Measurements from ENCODE around the gene HOTAIR.

Gene HOTAIR

DNA sequence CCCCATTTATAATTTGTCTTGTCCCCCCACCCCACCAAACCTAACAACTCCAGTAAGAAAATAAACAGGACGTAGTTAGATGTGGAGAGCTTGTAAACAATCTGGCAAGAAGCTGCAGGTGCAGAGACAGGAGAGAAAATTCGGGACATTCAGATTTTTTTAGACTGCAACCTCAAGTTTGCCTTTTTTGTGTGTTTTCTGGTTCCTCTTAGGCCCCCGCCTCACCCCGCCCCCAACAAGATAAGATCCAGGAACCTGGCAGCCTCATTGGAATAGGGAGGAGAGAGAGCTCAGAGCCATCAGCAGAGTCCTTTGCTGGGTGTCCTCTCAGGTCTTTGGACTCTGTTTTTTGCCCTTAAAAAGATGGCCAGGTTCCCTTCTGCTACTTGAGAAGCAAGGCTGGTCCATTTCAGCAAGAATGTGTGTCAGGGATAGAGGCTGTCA lies 13.1 kb upstream of the HOTAIR start:
- no peak for DNase-seq (ENCODE audit: low spot score)

DNA sequence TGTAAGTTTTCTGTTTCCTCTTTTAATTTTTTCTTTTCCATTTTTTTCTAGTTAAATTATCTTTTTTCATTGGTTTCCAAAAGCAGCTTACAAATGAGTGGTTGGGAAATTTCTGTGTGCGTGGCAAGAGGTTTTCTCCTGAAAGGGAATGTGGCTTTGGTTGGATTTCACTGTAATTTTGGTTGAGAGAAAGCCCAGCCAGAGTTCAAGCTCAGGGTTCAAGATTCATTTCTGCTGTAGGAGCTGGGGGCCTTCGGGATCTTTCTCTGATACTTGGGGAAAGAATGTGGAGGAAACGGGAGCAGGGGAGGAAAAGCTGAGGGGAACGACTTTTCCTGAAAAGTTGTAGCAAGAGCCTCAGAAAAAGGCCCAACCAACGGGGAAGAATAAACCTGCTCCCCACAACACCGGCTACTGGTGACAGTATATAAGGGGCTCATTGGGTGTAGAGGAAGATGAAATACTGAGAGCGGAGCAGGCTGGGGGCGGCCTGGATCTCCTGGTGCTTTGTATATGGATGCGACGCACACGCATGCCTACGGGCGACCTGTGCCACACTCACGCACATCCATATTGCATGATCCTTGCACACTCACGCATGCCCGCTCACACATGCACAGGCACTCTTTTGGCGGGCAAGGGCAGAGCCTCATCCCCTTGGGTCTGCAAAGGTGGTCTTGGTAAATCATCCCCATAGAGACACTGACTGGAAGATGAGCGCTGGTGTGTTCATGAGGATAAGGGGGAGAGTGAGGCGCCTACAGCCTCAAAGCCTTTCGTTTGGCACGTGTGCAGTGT lies 12.1 kb upstream of the HOTAIR start:
- DNase-seq (ENCODE audit: low spot score) = no peak

DNA sequence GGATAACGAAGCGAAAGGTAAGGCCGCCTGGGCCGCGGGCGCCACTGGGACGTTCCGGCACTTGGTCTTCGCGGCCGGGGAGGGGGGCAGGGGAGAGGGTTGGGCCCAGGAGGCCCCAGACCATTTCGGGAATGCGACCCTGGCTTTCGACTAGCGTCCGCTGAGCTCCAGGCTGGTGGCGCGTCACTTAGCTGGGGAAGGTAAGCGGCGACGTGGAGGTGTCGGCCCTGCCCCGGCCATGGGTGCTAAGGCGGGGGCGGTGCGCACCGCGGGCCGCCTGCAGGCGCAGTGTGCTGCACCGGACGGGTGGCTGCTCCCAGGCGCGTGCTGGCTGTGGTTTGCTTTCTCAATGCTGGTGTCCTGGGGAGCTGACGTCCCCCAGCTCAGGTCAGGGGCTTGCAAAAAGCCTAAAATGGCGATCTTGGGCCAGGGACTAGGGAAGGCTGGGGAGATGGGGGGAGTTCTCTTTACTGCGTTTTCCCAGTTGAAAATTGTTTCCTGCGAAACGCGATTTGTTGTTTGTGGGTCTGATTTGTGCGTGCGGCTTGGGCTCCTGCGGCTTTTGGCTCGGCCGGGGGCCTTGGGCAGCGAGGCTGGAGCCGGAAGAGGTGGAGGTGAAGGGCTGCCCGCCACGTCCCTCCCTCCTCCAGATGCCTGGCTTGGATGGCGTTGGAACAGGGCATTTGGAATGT lies 11.4 kb upstream of the HOTAIR start:
- no peak for DNase-seq (ENCODE audit: low spot score)

DNA sequence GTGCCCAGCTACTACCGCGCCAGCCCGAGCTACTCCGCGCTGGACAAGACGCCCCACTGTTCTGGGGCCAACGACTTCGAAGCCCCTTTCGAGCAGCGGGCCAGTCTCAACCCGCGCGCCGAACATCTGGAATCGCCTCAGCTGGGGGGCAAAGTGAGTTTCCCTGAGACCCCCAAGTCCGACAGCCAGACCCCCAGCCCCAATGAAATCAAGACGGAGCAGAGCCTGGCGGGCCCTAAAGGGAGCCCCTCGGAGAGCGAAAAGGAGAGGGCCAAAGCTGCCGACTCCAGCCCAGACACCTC lies 10.9 kb upstream of the HOTAIR start:
- DNase-seq (ENCODE audit: low spot score) = no peak

DNA sequence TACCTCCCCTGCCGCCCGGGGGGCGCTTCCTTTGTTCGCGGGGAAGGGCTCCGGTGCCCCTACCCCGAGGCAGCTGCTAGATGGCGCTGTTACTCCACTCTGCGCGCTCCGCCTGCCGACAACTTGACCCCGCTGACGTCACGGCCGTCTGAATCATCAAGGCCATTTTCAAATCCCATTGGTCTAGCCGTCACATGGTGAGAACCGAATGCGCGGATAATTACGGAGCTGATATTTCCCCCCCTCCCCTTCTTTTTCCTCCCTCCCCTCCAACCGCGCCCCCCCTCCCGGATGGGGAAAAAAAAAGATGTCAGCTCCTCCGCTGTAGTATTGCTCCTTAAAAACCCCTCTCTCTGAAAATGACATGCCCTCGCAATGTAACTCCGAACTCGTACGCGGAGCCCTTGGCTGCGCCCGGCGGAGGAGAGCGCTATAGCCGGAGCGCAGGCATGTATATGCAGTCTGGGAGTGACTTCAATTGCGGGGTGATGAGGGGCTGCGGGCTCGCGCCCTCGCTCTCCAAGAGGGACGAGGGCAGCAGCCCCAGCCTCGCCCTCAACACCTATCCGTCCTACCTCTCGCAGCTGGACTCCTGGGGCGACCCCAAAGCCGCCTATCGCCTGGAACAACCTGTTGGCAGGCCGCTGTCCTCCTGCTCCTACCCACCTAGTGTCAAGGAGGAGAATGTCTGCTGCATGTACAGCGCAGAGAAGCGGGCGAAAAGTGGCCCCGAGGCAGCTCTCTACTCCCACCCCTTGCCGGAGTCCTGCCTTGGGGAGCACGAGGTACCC lies 10.3 kb upstream of the HOTAIR start, which contains the start of gene HOXC10:
Gene HOXC10, plus strand, starts transcription at position 246 of the 791 bp plus-strand sequence. Its CDS starts 114 bp downstream, at position 360.
- DNase-seq (ENCODE audit: low spot score) = peak; percentile 92

DNA sequence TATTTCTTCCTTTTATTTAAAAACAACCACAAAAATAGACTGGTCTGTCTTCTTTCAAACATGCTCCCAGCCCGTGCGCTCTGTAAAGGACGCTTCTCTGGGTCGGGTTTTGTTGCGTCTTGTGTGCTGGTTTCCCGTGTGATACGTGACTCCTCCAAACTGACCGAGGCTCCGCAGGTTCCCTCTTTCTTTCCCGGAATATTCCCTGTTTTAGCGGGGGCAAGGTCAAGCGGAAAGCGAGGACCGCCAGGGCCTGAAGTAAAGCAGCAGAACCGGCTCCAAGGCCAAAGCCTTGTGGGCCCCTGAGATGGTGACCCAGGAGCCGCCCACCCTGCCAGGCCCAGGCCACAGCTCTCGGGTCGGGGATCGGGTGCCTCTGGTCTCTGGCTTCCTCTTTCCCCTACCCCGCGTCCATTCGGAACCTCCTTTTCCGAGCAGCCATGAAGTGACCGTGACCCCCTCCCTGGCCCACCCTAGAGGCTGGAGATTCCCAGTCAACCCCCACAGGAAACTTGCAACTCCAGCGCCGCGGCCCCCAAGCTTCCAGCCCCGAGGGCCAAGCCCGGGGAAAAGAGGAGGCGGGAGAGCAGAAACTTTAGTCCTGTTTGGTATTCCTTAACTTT lies 9.3 kb upstream of the HOTAIR start:
- no peak for DNase-seq (ENCODE audit: low spot score)

DNA sequence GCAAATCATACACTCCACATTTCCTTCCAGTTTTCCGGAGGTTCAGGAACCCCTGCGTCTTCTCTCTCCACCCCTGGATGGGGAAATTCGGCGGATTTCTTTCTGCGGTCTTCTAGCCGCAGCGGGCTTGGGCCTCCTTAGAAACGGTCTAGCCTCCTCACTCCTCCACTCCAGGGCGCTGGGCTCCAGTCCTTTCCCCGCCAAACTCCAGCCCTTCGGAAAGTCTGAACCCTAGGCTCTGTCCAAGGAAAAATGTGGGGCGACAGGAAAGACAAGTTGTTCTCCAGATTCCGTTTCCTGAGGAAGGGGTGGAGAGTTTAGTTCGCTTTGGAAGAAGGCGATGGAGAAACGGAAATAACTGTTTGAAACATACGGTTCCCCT lies 8.8 kb upstream of the HOTAIR start:
- no peak for DNase-seq (ENCODE audit: low spot score)

DNA sequence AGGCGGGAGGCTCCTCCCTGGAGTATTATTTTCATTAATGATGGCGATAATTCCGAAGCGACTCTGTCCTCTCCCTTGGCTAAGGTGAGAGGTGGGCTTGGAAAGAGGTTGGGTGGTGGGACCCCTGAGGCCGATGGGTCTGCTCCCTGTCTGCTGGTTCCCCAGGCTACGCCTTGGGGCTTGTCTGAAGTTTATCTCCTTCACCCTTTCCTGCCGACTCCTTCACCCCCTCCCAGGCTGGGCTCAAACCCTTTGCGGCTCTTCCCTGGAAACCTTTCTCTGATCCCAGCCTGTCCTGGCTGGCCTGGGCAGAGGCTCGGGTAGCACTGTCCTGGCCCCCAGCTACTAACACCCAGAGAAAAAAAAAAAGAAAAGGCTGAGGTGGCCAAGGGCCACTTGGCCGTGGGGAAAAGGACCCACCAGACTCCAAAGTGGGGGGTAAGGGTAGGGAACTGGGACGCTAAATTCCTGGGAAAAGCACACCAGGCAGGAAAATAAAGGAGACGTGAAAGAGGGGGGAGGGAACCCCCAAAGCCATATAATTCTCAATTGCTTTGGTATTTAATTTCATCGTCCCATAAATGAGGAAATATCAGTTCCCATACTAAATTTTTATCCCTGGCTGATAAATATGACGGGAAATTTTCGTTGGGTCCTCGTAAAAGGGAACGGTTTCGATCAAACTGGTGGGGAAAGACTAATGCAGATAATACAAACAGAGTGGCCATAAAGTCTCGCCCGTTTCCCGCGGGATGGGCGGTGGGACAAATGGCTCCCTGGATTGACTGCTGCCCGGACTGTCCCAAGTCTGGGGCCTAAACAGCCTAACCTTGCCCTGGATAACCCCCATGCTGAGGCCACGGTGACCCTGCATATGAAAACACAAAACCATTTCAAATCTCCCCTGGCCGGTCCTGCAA lies 8.2 kb upstream of the HOTAIR start:
- no peak for DNase-seq (ENCODE audit: low spot score)

DNA sequence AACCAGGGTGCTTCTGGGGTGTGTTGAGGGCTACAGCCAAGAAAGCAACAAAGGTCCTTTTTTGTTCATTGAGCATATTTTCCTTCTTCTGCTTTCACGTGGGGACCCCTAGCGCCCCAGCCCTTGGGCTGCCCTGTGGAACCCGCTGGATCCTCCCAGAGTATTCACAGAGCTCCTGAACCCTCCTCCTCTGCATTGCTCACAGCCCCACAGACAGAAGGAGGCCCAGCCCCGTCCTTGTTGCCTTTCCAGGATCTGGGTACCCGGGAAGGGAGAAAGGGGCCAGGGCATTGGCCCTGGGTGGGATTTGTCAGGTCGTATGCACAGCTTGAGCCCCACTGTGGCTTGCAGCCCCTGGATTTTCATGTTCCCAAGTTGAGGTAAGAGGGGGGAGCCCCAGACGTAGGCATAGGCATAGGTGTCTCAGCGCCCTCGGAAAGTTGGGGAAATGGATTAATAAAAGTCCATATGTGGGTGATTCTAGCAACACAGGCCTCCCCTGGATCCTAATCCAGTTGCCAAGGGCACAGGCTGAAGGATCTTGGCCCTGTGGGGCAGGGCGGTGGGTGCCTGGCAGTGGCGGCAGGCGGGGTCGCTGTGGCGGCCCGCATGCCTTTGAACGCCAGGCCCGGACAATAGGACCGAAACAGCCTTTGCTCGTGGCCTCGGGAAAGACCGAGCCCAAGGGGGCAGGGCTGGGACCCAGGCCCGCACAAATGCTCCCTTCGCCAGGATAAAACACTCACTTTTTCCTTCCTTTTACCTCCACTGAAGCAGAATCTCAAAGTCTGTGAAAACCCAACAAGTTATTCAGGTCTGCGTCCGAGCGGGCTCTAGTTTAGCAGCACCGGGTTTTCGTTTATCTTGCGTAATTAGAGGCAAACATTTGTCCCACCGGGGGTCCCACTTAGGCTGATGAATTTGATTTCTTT lies 7.1 kb upstream of the HOTAIR start:
- DNase-seq (ENCODE audit: low spot score) = no peak

DNA sequence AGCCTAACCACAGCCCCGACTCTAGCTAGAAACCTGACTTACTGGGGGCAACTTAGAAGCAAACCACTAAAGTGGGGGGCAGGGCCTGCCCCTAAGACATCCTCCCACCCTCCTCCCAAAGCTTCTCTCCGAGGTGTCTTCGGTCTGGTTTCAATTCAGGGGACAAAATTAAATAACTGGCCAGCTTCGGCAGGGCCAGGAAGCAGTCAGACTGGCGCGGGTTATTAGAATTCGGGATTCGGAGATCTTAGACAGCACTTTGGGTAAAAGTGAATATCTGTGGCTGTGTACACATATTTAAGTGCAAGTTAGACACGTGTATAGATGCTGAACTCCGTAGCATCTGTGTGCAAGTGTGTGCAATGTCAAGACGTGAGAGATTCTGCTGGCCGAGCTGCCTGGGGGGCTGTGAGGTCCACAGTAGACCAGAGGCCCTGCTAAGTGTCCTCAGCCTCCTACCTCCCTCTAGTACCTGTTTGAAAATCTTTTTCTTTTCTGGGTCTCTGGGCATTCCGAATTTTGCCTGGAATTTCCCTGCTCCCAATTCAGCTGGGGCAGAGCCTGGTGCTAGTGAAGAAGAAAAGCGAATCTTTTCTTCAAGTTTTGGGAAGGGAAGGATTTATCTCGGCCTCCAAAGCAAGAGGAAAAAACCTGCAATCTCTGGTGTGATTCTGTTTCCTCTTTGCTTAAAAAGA lies 6.2 kb upstream of the HOTAIR start:
- no peak for DNase-seq (ENCODE audit: low spot score)

DNA sequence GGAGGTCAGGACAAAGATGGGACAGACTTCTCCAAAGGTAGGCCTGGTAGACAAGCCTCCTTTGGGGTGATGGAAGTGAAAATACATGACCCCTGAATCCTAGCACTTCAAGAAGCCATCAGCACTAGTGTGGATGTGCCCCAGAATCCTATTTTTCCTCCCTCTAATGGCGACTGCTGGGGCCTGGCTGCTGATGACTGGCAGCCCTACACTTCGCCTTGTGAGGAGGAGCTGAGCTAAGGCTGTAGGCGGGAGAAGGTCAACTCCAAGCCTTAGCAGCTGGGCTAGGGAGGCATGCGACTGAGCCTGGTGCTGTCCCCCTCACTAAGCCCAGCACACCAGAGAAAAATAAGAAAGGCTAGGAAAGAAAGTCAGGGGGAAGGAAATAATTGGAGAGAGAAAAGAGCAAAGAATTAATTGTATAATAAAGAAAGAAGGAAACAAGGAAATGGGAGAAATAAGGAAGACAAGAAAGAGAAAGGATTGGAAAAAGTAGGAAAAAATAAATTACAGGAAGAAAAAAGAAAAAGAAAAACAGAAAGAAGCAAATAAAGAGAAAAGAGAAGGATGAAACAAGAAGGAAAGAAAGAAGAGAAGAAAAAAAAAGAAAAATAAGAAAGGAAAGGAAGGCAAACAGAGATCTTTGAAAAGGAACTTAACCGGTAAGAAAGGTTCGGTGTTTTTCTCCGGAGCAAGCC lies 5.5 kb upstream of the HOTAIR start:
- no peak for DNase-seq (ENCODE audit: low spot score)

DNA sequence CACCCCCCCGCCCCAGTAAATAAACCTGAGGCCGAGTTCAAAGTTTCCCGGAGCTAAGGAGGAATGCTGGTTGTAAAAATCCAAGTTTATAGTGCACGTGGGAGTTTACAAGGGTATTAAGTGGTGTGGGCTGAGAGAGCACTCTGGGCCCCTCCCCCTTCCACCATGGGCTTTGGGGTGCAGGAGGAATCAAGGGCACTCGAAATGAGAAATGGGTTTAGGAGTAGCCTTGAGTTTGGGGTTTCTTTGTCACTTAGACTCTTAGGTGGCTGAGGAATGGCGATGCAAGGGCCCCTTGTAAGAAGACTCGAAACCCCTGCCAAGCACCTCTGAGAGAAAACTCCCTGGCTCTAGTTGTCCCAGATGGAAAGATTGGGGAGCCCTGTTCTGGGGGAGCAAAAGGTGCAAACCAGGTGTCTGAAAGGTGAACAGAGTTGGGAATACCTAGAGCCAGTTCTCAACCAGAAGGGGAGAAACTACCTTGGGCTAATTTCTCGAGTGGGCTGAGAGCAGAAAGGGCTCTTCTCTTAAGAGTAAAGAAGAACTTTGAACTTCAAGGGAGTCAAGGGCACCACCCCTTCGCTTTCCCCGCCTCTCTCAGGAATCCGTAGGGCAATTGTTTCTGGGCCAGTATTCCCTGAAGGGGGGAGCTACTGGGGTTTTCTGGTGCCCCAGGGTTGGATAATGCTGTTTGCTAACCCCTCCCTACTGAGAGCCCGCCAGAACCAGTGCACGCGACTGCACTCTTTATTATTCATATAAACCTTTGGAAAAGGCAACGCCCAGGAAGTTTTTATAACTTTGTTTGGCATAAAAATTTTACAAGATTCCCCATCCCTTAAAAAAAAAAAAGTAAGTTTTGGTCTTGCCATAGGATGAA lies 4.0 kb upstream of the HOTAIR start:
- no peak for DNase-seq (ENCODE audit: low spot score)

DNA sequence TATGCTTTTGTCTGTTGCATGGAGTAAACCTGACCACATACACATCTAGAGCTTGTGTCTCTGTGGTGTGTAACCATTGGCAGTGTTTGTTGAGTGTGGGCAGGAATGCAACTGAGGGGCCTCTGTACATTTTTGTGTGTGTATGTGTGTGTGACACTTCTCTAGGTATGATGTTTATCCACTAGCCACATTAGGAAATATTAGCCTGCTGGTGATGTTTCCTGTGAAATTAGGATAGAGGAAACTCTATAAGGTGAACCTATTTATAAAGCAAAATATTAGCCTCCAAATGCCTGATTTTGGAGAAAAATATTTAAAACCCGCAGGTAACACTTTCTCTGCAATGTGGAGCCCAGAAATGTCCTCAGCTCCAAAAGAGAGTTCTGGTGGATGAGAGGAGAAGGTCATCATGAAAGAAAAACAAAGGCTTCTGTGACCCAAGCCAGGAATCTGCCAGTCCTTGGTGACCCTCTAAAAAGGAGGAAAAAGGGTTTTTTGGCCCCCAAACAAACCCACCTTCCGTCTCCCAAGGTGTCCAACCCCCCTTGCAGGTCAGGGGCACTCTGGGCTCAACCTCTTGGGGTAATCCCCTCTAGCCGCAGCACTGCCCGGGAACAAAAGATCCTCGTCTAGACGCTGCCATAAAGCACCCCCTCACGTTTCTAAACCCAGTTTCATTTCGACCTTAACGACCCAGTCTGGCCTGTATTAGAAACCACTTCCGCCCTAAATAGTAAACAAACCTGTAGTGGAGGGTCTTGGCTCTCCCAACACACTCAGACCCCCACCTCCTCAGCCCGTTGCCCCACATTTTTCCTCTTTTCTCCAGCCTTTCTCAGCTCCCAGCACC lies 3.1 kb upstream of the HOTAIR start:
- DNase-seq (ENCODE audit: low spot score) = peak; percentile 34

DNA sequence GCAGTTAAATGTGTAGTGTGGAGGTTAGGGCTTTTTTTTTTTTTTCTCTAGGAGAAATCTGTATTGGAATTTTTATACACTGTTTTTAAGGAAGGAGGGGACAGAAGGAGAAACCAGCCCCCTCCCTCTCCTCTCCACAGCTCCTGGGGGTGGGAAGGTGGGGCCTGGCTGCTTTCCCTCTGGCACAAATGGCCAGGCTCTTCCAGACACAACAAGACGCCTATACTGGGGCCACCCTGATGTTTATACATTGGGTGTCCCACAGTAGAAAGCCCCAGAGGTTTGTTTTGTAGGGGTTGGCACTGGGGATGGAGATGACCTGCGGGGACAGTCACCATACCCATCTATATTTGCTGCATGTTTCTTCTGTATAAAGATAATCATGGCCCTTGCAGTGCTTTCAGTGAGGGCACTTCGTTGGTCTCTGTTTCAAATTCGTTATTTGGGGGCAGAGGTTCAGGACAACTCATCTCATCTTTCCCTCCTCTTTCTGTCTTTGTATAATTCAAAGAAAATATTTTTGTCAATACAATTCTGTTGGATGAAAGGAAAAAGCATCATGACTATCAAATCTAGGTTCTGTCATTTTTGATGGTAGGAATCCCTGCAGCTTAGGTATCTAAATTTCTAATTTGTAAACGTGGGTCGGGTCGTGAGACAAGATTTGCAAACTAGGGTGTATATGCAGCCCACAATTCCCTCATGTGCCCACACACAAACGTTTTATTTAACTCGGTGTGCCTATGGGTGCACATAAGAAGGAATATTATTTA lies 2.3 kb upstream of the HOTAIR start:
- DNase-seq (ENCODE audit: low spot score) = no peak

DNA sequence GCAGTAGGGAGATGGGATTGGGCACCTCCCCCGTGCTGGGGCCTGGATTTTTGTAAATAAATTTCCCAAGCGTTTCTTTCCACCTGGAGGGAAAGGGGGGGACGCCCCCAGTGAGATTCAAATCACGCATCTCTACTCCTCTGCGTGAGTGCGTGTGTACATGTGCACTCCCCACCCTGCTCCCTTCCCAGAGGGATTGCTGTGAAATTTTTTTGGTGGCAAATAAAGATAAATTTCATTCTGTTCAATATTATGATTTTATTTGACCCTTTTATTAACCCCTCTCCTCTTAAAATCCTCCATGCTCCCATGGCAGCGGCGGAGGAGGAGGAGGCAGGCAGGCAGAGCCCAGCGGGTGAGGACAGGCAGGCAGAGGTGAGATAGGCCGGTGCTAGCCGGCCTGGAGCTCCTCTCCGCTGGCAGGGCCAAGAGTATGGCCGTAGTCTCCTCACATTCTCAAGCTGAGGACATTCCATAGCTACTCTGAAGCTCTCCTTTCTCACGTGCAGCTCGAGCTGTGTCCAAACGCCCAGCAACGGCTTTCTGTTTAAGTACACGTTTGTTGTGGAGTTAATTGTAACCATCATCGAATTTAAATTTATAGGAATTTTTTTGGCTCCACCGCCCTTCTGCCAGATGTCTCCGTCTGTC lies 1.5 kb upstream of the HOTAIR start:
- DNase-seq (ENCODE audit: low spot score) = no peak

Measured in NAMALWA (cell line).